ENCODE data around the gene CYP1A2. TPM values are rescaled to one million over a fixed set of nuclear protein-coding genes. Genes with fewer than 3 reads are reported as not detected.

Gene CYP1A2
- total RNA-seq, 1 experiment from 2014 or later, result not detected

DNA sequence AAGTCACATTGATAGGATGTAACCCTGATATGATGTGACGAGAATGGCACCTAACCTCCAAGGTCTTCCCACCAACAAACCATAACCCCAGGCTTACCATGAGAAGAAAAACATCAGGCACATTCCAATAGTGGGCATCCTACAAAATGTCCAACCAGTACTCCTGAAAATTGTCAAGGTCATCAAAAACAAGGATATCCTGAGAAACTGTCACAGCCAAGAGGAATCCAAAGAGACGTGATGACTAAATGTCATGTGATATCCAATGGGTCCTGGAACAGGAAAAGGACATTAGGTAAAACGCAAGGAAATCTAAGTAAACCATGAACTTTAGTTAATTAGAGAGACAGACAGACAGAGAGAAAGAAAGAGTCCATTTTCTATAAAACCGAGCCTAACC, 2.3 kb upstream of the CYP1A2 start:
- TF ChIP-seq CTCF (conservative IDR thresholded peaks at IDR 0.05), result no peak

More for the DNA sequence above, 2.3 kb upstream of the CYP1A2 start:
- Histone ChIP-seq H3T11ph (ENCODE audit: low read length) (no peak overlapping the region), H3K9me3 (ENCODE audit: control insufficient read depth, low read depth, low read length) (peaks cover 4% of the 10 kb centered on the region), H2BK12ac (ENCODE audit: insufficient read length, low read depth, low read length) (no peak overlapping the region), H2BK15ac (ENCODE audit: low read depth, low read length) (no peak overlapping the region), H3K14ac (ENCODE audit: insufficient read depth, low read length) (no peak overlapping the region), H3K4me2 (ENCODE audit: insufficient read depth, insufficient read length, low read length) (no peak overlapping the region), H3K4ac (ENCODE audit: low read depth, low read length) (no peak overlapping the region), H2BK20ac (ENCODE audit: low read depth, low read length, poor library complexity, severe bottlenecking) (no peak overlapping the region), H3K9ac (ENCODE audit: extremely low read depth, insufficient read length, low read length) (no peak overlapping the region), H2AFZ (ENCODE audit: low read length) (no peak overlapping the region), H4K5ac (ENCODE audit: insufficient read length, low read depth, low read length) (no peak overlapping the region), H4K20me1 (ENCODE audit: control insufficient read depth, insufficient read depth, insufficient read length) (no peaks in the 10 kb centered on the region), H3K27ac (ENCODE audit: insufficient read length, low read depth, low read length) (no peak overlapping the region), H3K4me1 (ENCODE audit: insufficient read depth, low read length) (no peaks in the 10 kb centered on the region), H4K8ac (replicated peaks; ENCODE audit: insufficient read length, low read depth, low read length) (no peak overlapping the region), H3K23me2 (ENCODE audit: insufficient read length, low read depth, low read length, poor library complexity, severe bottlenecking) (no peaks in the 10 kb centered on the region), H3K56ac (ENCODE audit: insufficient read length, low read depth, low read length) (no peak overlapping the region), H3K79me2 (ENCODE audit: insufficient read depth, low read length) (no peaks in the 10 kb centered on the region), H3K23ac (ENCODE audit: insufficient read length, low read depth, low read length) (no peak overlapping the region), H2BK120ac (ENCODE audit: low read depth, low read length, poor library complexity, severe bottlenecking) (no peak overlapping the region), H3K79me1 (ENCODE audit: insufficient read depth, low read depth, low read length, poor library complexity, severe bottlenecking) (no peaks in the 10 kb centered on the region), H2BK5ac (ENCODE audit: insufficient read length, low read length) (no peak overlapping the region), H2AK5ac (ENCODE audit: insufficient read length, low read length) (no peak overlapping the region), H3K27me3 (ENCODE audit: insufficient read depth, low read length) (no peaks in the 10 kb centered on the region; the same call in 1 of the 2 replicates), H4K91ac (ENCODE audit: insufficient read length, low read depth, low read length) (no peak overlapping the region), H3K18ac (ENCODE audit: insufficient read length, low read depth, low read length) (no peak overlapping the region)
- peaks cover 50% of the 10 kb centered on the region for H3K27me3 Mint-ChIP-seq (ENCODE audit: low read depth)
- H3K27ac Mint-ChIP-seq, result no peak overlapping the region; a peak in 1 of 7 replicates
- peaks cover 5 to 8% of the 10 kb centered on the region in 2 experiments; a peak in 3 of 4 replicates for H3K4me1 Mint-ChIP-seq
- H3K9me3 Mint-ChIP-seq, result peaks cover 5 to 6% of the 10 kb centered on the region in 2 experiments; a peak in 2 of 5 replicates
- H3K36me3 Mint-ChIP-seq (ENCODE audit: insufficient read depth in 1 of 3, low read depth in 3 of 3), result no peaks in the 10 kb centered on the region
- H3K4me3 Mint-ChIP-seq, result no peak overlapping the region
- WGBS (ENCODE audit: extremely low coverage, insufficient read length, low lambda C conversion rate), result no CpG with 5 or more reads among the region's 4 CpGs
- DNase-seq, result no peak

All from H9 (cell line).